OCI-LY7 (cell line): ENCODE data around the gene PCBP3. TPM values are rescaled to one million over a fixed set of nuclear protein-coding genes. Genes with fewer than 3 reads are reported as not detected.

Source experiments
- BruUV-seq: library from RNA; stranded (reverse); fragments of 400-500 nt; replicated peaks from 2 replicates; lab custom pipeline; 2021; lab: Mats Ljungman, UMichigan
- CTCF ChIA-PET: fragments of 300-600 bp; sonication (Branson Sonifier 250); formaldehyde crosslinking; loops from one replicate; lab custom pipeline; 2022; ENCODE audit warnings: antibody characterized with exemption; ENCODE audit not compliant: unreplicated experiment; lab: Charles Lee
- POLR2A ChIA-PET: fragments of 300-600 bp; sonication (Branson Sonifier 250); formaldehyde crosslinking; loops from one replicate; lab custom pipeline; 2022; ENCODE audit warnings: antibody characterized with exemption; lab: Charles Lee
- DNase-seq: peaks from one replicate; pipeline ENCODE4 v3.0.0-alpha.2; 2015; ENCODE audit warnings: low spot score
- H2AFZ ChIP-seq: fragments of 200-600 bp; sonication (generic), shearing (Covaris generic); 2 replicates; pipeline ENCODE4 v1.6.1; 2014; ENCODE audit warnings: mild to moderate bottlenecking, antibody characterized with exemption, low read length, moderate library complexity
- H3K27ac ChIP-seq: fragments of 200-600 bp; sonication (generic); 2 replicates; pipeline ENCODE4 v1.5.1; 2014; ENCODE audit warnings: mixed run types, low read depth, mild to moderate bottlenecking, moderate library complexity, low read length, inconsistent platforms; ENCODE audit not compliant: poor library complexity, severe bottlenecking
- H3K36me3 ChIP-seq: fragments of 200-600 bp; sonication (generic); 2 replicates; pipeline ENCODE4 v1.6.1; 2014; ENCODE audit warnings: mild to moderate bottlenecking, antibody characterized with exemption, low read length, moderate library complexity, mixed read lengths; ENCODE audit not compliant: insufficient read depth
- H3K4me1 ChIP-seq: fragments of 200-600 bp; sonication (generic); 2 replicates; pipeline ENCODE4 v1.5.1; 2014; ENCODE audit warnings: mild to moderate bottlenecking, low read length; ENCODE audit not compliant: insufficient read depth, poor library complexity, severe bottlenecking
- H3K4me2 ChIP-seq: fragments of 200-600 bp; sonication (generic); 2 replicates; pipeline ENCODE4 v1.6.1; 2014; ENCODE audit warnings: mild to moderate bottlenecking, low read length
- H3K4me3 ChIP-seq: fragments of 200-600 bp; sonication (generic); 2 replicates; pipeline ENCODE4 v1.5.1; 2014; ENCODE audit warnings: mild to moderate bottlenecking, low read depth, low read length; ENCODE audit not compliant: poor library complexity, severe bottlenecking
- H3K79me2 ChIP-seq: fragments of 200-600 bp; sonication (generic); 2 replicates; pipeline ENCODE4 v1.6.1; 2016; ENCODE audit warnings: low read depth, mild to moderate bottlenecking, low read length, moderate library complexity, mixed read lengths; ENCODE audit not compliant: insufficient read depth
- H3K9me2 ChIP-seq: fragments of 200-600 bp; sonication (generic); 2 replicates; pipeline ENCODE4 v1.6.1; 2016; ENCODE audit warnings: mild to moderate bottlenecking, low read length, mixed read lengths; ENCODE audit not compliant: insufficient read depth
- H3K9me3 ChIP-seq: fragments of 200-600 bp; sonication (generic); 2 replicates; pipeline ENCODE4 v1.6.1; 2014; ENCODE audit warnings: mild to moderate bottlenecking, mixed run types, low read length, mixed read lengths
- H4K20me1 ChIP-seq: fragments of 200-600 bp; sonication (generic); 2 replicates; pipeline ENCODE4 v1.6.1; 2014; ENCODE audit warnings: mild to moderate bottlenecking, antibody characterized with exemption, low read length, moderate library complexity, mixed read lengths; ENCODE audit not compliant: insufficient read depth
- CTCF ChIP-seq: fragments of 200-600 bp; sonication (generic); conservative IDR thresholded peaks from 2 replicates; pipeline ENCODE4 v1.5.1; 2014; ENCODE audit warnings: mild to moderate bottlenecking, antibody characterized with exemption, low read length, moderate library complexity, mixed read lengths
- EZH2phosphoT487 ChIP-seq: fragments of 200-600 bp; sonication (generic); IDR thresholded peaks from 2 replicates; pipeline ENCODE4 v1.6.1; 2018; ENCODE audit warnings: low read depth, borderline replicate concordance, mild to moderate bottlenecking, mixed run types, antibody characterized with exemption, low read length, moderate library complexity, mixed read lengths
- intact Hi-C: fragments of 100-400 bp; cut with micrococcal nuclease; formaldehyde crosslinking; loops from one replicate; pipeline ENCODE4 v1.10.0; 2022; ENCODE audit not compliant: unreplicated experiment
- total RNA-seq, 2 experiments: library from RNA; depleted of rRNA in 1 of 2; stranded (reverse); fragments of >200 nt in 1 of 2; shearing (Covaris generic) in 1 of 2; gene quantifications; 2 replicates each; pipeline ENCODE4 v1.2.3, GENCODE V29; 2014 to 2022

Gene PCBP3
- total RNA-seq, 2 experiments from 2014 or later: 0.61 TPM; not detected in 1

- intact Hi-C loops: no loop called here
- Histone ChIP-seq H3K9me2 (no peaks in the 10 kb centered on the region), H3K4me1 (no peaks in the 10 kb centered on the region), H2AFZ (no peak overlapping the region), H3K4me3 (no peak overlapping the region), H3K27ac (no peak overlapping the region), H3K4me2 (no peak overlapping the region), H3K79me2 (no peaks in the 10 kb centered on the region), H3K36me3 (no peaks in the 10 kb centered on the region), H3K9me3 (no peaks in the 10 kb centered on the region), H4K20me1 (no peaks in the 10 kb centered on the region)
- TF ChIP-seq CTCF: no peak
- no peak for TF ChIP-seq EZH2phosphoT487
- no peak for DNase-seq
- ChIA-PET CTCF (no interaction called here), POLR2A (no interaction called here)
- no TSS peak for BruUV-seq
These were observed 109.9 kb downstream of the PCBP3 start for GRCh38 chr21:45753445-45753844.

- no TSS peak for BruUV-seq
- POLR2A ChIA-PET: no interaction called here
These were observed 112.5 kb downstream of the PCBP3 start for GRCh38 chr21:45756029-45756428.

GRCh38 chr21:45756669-45757068 lies 113.1 kb downstream of the PCBP3 start:
- no peak overlapping the region for H3K27ac ChIP-seq
- no peaks in the 10 kb centered on the region for H3K9me2 ChIP-seq
- no peak for DNase-seq
- TF ChIP-seq CTCF: no peak
- no peak for TF ChIP-seq EZH2phosphoT487
- no peaks in the 10 kb centered on the region for H3K79me2 ChIP-seq
- intact Hi-C loops: no loop called here
- H4K20me1 ChIP-seq: no peaks in the 10 kb centered on the region
- CTCF ChIA-PET: no interaction called here
- H3K4me2 ChIP-seq: no peak overlapping the region
- BruUV-seq: no TSS peak
- H3K36me3 ChIP-seq: no peaks in the 10 kb centered on the region
- no peak overlapping the region for H2AFZ ChIP-seq
- no peaks in the 10 kb centered on the region for H3K9me3 ChIP-seq
- POLR2A ChIA-PET: no interaction called here
- H3K4me3 ChIP-seq: no peak overlapping the region
- no peaks in the 10 kb centered on the region for H3K4me1 ChIP-seq

More at GRCh38 chr21:45756029-45756428, 112.5 kb downstream of the PCBP3 start:
- TF ChIP-seq EZH2phosphoT487: no peak
- Histone ChIP-seq H3K36me3 (no peaks in the 10 kb centered on the region), H2AFZ (no peak overlapping the region), H4K20me1 (no peaks in the 10 kb centered on the region), H3K9me2 (no peaks in the 10 kb centered on the region), H3K9me3 (no peaks in the 10 kb centered on the region), H3K4me2 (no peak overlapping the region), H3K4me1 (no peaks in the 10 kb centered on the region), H3K27ac (no peak overlapping the region), H3K79me2 (no peaks in the 10 kb centered on the region), H3K4me3 (no peak overlapping the region)
- no peak for DNase-seq
- intact Hi-C loops: no loop called here
- CTCF ChIA-PET: no interaction called here
